K562 (cell line): Measurements from ENCODE around the gene SEC22C. TPM values are rescaled to one million over a fixed set of nuclear protein-coding genes. Genes with fewer than 3 reads are reported as not detected.
A peak's percentile ranks its signal among the peaks of the same experiment; 100 is the strongest.

Experiments
- ARID4B ChIP-seq: sonication (generic); formaldehyde crosslinking; IDR thresholded peaks from 2 replicates; pipeline ENCODE4 v1.8.0; 2022; ENCODE audit warnings: mild to moderate bottlenecking, missing genetic modification reagents
- BCOR ChIP-seq: fragments of 450-650 bp; IDR thresholded peaks from 2 replicates; pipeline ENCODE4 v1.6.1; 2016
- BDP1 ChIP-seq: IDR thresholded peaks from 3 replicates; pipeline ENCODE4 v1.6.1; 2011; ENCODE audit not compliant: insufficient read length, insufficient read depth
- BRF2 ChIP-seq: IDR thresholded peaks from 3 replicates; pipeline ENCODE4 v1.6.1; 2011; ENCODE audit warnings: borderline replicate concordance, mild to moderate bottlenecking; ENCODE audit not compliant: insufficient read length, insufficient read depth
- CHAMP1 ChIP-seq: fragments of 450-650 bp; IDR thresholded peaks from 2 replicates; pipeline ENCODE4 v1.6.1; 2016; ENCODE audit warnings: mild to moderate bottlenecking
- GTF2E2 ChIP-seq: fragments of 200-800 bp; sonication (Bioruptor generic); IDR thresholded peaks from 2 replicates; pipeline ENCODE4 v1.6.1; 2016; ENCODE audit warnings: missing genetic modification characterization, missing compliant biosample characterization
- HCFC1 ChIP-seq: IDR thresholded peaks from 2 replicates; pipeline ENCODE4 v1.6.1; 2012; ENCODE audit warnings: low read depth, low read length, improper control_type of control experiment
- KAT2B ChIP-seq: IDR thresholded peaks from one replicate; pipeline ENCODE4 v1.6.1; 2012; ENCODE audit warnings: low read depth, mild to moderate bottlenecking, control low read depth, inconsistent platforms, low read length, moderate library complexity
- KLF1 ChIP-seq: fragments of 450-650 bp; IDR thresholded peaks from 2 replicates; pipeline ENCODE4 v1.6.1; 2016; ENCODE audit warnings: missing genetic modification characterization, missing compliant biosample characterization
- MEIS2 ChIP-seq: fragments of 450-650 bp; IDR thresholded peaks from 2 replicates; pipeline ENCODE4 v1.6.1; 2014; ENCODE audit warnings: mild to moderate bottlenecking; ENCODE audit not compliant: partially characterized antibody
- RUNX1 ChIP-seq: sonication (generic); IDR thresholded peaks from 2 replicates; pipeline ENCODE4 v1.6.1; 2016; ENCODE audit warnings: antibody characterized with exemption, low read depth
- SETDB1 ChIP-seq: IDR thresholded peaks from one replicate; pipeline ENCODE4 v1.6.1; 2012; ENCODE audit warnings: low read length, control low read depth, inconsistent platforms
- TAF7 ChIP-seq: fragments of 450-650 bp; IDR thresholded peaks from 2 replicates; pipeline ENCODE4 v1.6.1; 2016; ENCODE audit warnings: missing genetic modification characterization, missing compliant biosample characterization
- TFE3 ChIP-seq: fragments of 450-650 bp; formaldehyde crosslinking; IDR thresholded peaks from 2 replicates; pipeline ENCODE4 v1.4.0; 2020; ENCODE audit warnings: mild to moderate bottlenecking, mixed read lengths
- TOE1 ChIP-seq, 2 experiments: fragments of 450-650 bp in 1 of 2; sonication (generic) in 1 of 2; formaldehyde crosslinking in 1 of 2; IDR thresholded peaks; 2 replicates each; pipeline versions ENCODE4 v1.7.1 to v1.8.0; 2016 to 2022; ENCODE audit warnings: borderline replicate concordance in 2 of 2, mild to moderate bottlenecking in 2 of 2, antibody characterized with exemption in 1 of 2, inconsistent platforms in 1 of 2, low read depth in 1 of 2, missing genetic modification reagents in 1 of 2, moderate library complexity in 1 of 2
- ZBTB7A ChIP-seq: IDR thresholded peaks from 2 replicates; pipeline ENCODE4 v1.6.1; 2011; ENCODE audit warnings: low read depth, mild to moderate bottlenecking, low read length, moderate library complexity, borderline replicate concordance; ENCODE audit not compliant: control insufficient read depth
- ZNF77 ChIP-seq: fragments of 250-450 bp; sonication (Bioruptor Pico); IDR thresholded peaks from 2 replicates; pipeline ENCODE4 v1.5.0; 2020
- ZNF778 ChIP-seq: fragments of 450-650 bp; formaldehyde crosslinking; IDR thresholded peaks from 2 replicates; pipeline ENCODE4 v1.4.0; 2020; ENCODE audit warnings: mild to moderate bottlenecking, moderate library complexity
- polyA plus RNA-seq, 8 experiments: library from polyadenylated mRNA; depleted of rRNA in 4 of 8; stranded (reverse) in 5 of 8; unstranded in 3 of 8; fragments of >200 nt; fragmentation: Nextera tagmentation in 2 of 8; fragmentation: Illumina TruSeq in 1 of 8; extraction: Ambion mirVana in 2 of 8; extraction: Trizol in 1 of 8; gene quantifications; 2 replicates each; pipeline versions ENCODE4 v1.2.1 to v1.2.3, GENCODE V29; 2011 to 2014; ENCODE audit warnings: inconsistent platforms in 1 of 8, missing spikeins in 1 of 8
- total RNA-seq, 7 experiments: library from RNA; depleted of rRNA in 6 of 7; stranded (reverse); fragments of >200 nt in 6 of 7; fragmentation: Illumina TruSeq in 2 of 7; extraction: Trizol in 2 of 7; gene quantifications; 2 replicates each; pipeline versions ENCODE4 v1.2.1 to v1.2.3, GENCODE V29; 2011 to 2021; ENCODE audit warnings: low replicate concordance in 1 of 7

SEC22C gene
- total and polyA plus RNA-seq, 9 of the 15 experiments (the other 6 are each of a cell fraction or from before 2014, with no cell fraction given) = 35.6 to 68.4 (median 50.7) TPM

GRCh38 chr3:42590989-42591756 is 9.4 kb upstream of the SEC22C start (continued):
- TF ChIP-seq ARID4B (CRISPR knock-in tag) (peak; percentile 72; the same call in 1 of the 2 replicates), HCFC1 (no peak), BCOR (peak; percentile 47; the same call in 1 of the 2 replicates), RUNX1 (no peak), SETDB1 (no peak), ZNF77 (CRISPR knock-in tag) (no peak), KLF1 (no peak), TOE1 (IDR thresholded peaks at IDR 0.05; ENCODE audit: borderline replicate concordance) (peak; percentile 73), TOE1 (CRISPR knock-in tag; IDR thresholded peaks at IDR 0.05; ENCODE audit: borderline replicate concordance, low read depth) (no peak), BDP1 (no peak), TFE3 (CRISPR knock-in tag) (peak; percentile 57), TAF7 (tag) (no peak), ZBTB7A (no peak), CHAMP1 (no peak), KAT2B (no peak), BRF2 (no peak), GTF2E2 (no peak), MEIS2 (no peak), ZNF778 (no peak)
